Bronchial epithelial cell (primary cell): ENCODE results near the gene PRR5L. TPM values are rescaled to one million over a fixed set of nuclear protein-coding genes. Genes with fewer than 3 reads are reported as not detected.

Source experiments
- DNase-seq: peaks from one replicate; pipeline ENCODE4 v3.0.0-alpha.2; 2010; ENCODE audit warnings: low read depth
- FAIRE-seq: peaks from 2 replicates; lab custom pipeline; 2011; peaks lifted over from hg19 to GRCh38; lab: Jason Lieb, UNC
- H3K27me3 ChIP-seq: 2 replicates; pipeline ENCODE4 v1.5.1; 2011; ENCODE audit warnings: low read length; ENCODE audit not compliant: control insufficient read depth, insufficient read depth
- H3K36me3 ChIP-seq: 2 replicates; pipeline ENCODE4 v1.5.1; 2011; ENCODE audit warnings: low read length; ENCODE audit not compliant: control insufficient read depth, insufficient read depth
- H3K4me3 ChIP-seq: 2 replicates; pipeline ENCODE4 v1.5.1; 2011; ENCODE audit warnings: mild to moderate bottlenecking, low read depth, low read length, control low read depth
- total RNA-seq: library from RNA; depleted of rRNA; stranded (reverse); fragments of >200 nt; gene quantifications from 2 replicates; pipeline ENCODE4 v1.2.1, GENCODE V29; 2014
- TF ChIP-seq, protein P1 (sequence below): IDR thresholded peaks from 2 replicates; pipeline ENCODE4 v1.5.1; 2011; ENCODE audit warnings: mild to moderate bottlenecking, moderate library complexity, low read length, control low read depth, inconsistent platforms; ENCODE audit not compliant: insufficient read depth, severe bottlenecking

Gene PRR5L
- total RNA-seq, 1 donor from 2014 or later, result 10.0 TPM

DNA sequence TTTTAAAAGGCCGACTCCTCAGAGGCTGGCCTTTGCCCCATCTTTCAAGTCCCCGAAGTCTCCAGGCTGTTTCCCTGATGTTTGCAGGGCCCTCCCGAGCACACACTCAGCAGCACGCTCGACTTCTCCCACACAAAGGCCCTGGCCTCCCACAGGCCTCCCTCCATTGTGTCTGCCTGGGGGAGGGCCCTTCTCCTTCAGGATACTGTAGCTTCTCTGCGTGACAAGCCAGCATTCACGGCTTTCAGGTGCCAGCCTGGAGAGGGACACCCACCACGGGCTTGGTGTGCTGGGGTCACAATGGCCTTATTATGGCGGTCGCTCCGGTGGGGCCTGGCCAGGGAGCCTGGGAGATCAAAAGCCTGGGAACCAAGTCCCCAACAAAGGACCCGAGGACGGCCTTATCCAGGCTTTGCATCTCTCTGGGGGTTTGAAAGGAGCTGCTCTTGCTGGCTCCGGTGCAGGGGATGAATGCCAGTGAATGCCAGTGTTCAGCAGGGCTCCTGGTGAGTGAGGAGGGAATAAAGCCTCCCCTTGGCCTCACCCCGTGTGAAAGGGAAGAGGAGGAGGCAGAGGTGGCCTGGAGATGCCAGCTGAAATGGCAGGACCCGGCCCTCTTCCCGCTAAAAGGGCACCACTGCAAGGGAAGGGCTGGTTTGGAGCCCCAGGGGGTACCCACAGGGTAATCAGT, 159.0 kb downstream of the PRR5L start:
- TF ChIP-seq, protein P1, sequence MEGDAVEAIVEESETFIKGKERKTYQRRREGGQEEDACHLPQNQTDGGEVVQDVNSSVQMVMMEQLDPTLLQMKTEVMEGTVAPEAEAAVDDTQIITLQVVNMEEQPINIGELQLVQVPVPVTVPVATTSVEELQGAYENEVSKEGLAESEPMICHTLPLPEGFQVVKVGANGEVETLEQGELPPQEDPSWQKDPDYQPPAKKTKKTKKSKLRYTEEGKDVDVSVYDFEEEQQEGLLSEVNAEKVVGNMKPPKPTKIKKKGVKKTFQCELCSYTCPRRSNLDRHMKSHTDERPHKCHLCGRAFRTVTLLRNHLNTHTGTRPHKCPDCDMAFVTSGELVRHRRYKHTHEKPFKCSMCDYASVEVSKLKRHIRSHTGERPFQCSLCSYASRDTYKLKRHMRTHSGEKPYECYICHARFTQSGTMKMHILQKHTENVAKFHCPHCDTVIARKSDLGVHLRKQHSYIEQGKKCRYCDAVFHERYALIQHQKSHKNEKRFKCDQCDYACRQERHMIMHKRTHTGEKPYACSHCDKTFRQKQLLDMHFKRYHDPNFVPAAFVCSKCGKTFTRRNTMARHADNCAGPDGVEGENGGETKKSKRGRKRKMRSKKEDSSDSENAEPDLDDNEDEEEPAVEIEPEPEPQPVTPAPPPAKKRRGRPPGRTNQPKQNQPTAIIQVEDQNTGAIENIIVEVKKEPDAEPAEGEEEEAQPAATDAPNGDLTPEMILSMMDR, result no peak
- H3K27me3 ChIP-seq, result no peaks in the 10 kb centered on the region
- H3K4me3 ChIP-seq, result no peak overlapping the region
- FAIRE-seq (no peak), DNase-seq (no peak)
- no peaks in the 10 kb centered on the region for H3K36me3 ChIP-seq

DNA sequence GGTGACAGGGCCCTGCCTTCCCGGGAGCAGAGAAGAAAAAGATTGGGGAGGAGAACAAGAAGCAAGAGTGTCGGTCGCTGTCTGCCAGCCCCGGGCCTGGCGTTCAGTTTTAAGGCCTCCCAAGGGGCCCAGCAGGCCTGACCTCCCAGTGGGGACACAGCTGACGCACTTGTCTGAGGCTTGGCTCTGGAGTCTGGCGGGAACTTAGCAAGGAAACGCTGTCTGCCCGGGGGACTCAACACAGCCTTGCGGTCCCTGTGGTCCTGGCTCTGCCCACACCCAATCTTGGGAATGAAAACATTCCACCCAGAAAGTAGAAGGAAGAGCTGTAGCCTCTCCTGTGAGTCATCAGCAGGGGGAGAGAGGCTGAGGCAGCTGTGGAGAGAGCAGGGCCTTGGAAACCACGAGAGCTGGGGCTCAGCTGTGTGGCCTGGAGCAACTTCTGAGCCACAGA, 159.6 kb downstream of the PRR5L start:
- DNase-seq (peak; percentile 84), FAIRE-seq (no peak)
- no peak overlapping the region for H3K4me3 ChIP-seq
- no peaks in the 10 kb centered on the region for H3K27me3 ChIP-seq
- TF ChIP-seq, protein P1, result no peak
- no peaks in the 10 kb centered on the region for H3K36me3 ChIP-seq

DNA sequence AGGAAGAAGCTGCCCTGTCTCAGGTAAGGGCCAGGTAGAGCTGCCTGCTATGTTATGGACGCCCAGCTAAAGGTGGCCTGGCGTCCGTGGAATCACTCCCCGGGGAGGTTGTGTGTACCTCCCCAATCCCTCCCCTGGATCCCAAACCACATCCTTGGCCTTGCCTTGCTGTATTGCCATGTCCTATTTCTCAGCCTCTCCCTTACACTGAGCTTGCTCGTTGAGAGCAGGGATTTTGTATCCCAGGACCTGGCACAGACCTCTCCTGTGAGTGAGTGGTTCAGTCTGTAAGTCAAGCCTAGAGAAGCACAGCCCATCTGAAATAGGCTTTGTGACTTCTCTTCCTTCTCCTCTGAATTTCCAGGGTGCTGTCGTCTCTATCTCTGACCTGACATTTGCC, 160.1 kb downstream of the PRR5L start:
- no peak for DNase-seq
- Histone ChIP-seq H3K4me3 (no peak overlapping the region), H3K27me3 (no peaks in the 10 kb centered on the region), H3K36me3 (no peaks in the 10 kb centered on the region)
- TF ChIP-seq, protein P1, result no peak
- FAIRE-seq, result peak; percentile 13

DNA sequence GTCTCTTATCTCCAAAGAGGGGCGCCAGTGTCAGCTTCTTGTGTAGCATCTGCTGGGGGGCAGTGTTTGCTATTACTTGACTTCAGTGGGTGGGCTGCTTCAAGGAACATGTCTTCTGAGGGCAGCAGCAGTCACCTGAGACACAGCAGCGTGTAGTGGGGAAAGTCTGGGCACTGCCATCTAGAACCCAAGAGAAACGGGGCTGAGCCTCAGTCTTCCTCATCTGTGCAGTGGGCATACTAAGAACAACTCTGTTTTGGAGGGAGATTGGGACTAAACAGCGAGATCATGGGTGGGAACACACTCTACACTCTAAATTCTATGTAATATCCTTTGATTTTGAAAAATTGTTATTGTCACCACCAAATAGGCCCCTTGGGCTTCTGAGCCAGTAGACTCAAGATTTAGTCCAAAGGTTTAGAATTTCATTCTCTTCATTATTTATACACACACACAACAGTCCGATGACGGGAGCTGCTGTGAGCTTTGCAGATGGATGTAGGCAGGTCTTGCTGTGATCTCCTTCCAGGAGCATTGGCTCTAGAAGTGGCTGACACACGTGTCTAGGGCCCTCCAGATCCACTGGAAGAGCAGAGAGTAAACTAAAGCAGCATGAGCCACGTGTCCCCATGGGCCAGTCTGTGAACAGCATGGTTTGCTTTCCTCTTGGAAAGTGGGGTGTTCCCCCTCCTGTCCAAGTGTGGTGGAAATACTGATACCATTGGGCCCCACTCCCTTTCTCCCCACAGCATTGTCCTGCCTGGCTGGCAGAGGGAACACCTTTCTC, 162.2 kb downstream of the PRR5L start:
- DNase-seq (no peak), FAIRE-seq (no peak)
- no peaks in the 10 kb centered on the region for H3K36me3 ChIP-seq
- TF ChIP-seq, protein P1, result no peak
- H3K4me3 ChIP-seq, result no peak overlapping the region
- no peaks in the 10 kb centered on the region for H3K27me3 ChIP-seq

DNA sequence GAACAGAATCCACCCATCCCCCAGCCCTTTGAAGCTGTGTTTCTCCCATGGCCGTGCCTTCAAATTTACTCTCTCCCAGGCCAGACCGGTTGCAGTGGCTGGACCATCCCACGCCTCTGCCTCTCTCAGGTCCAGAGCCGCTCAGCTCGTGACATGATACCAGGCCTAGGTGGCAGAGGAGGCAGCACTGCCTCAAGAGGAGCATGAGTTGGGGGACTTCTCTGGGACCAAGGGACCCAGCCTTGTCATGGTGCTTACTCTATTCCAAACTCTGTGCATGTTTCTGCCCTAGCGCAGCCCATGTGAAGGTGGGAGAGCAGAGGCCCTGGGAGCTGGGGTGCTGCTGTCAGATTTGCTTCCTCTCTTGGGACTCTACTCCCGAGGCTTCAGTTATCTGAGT, 163.0 kb downstream of the PRR5L start:
- TF ChIP-seq, protein P1, result no peak
- no peaks in the 10 kb centered on the region for H3K36me3 ChIP-seq
- peak; percentile 18 for FAIRE-seq

More for the DNA sequence above, 163.0 kb downstream of the PRR5L start:
- Histone ChIP-seq H3K4me3 (no peak overlapping the region), H3K27me3 (no peaks in the 10 kb centered on the region)
- DNase-seq, result no peak
